ENCODE measurements around the gene ZNF226.

DNA sequence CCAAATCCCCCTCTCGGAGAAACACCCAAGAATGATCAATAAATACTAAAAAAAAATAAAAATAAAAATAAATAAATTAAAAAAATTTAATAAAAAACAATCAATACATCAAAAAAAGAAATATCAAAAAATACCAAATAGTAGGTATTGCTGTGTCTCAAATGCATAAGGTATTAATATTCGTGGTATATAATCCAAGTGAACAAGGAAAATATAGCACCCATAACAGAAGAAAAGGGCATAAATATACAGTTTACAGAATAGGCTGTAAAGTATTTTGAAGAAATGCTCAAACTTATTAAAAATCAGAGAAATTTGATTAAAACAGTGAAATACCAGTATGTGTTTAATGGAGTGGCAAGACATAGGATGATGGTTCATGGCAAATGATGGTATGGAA is 39.9 kb downstream of the ZNF226 start:
- TF ChIP-seq OSR1 (CRISPR knock-in tag; IDR thresholded peaks at IDR 0.05) (no peak), RARB (CRISPR knock-in tag; IDR thresholded peaks at IDR 0.05) (no peak), PPARA (CRISPR knock-in tag; IDR thresholded peaks at IDR 0.05; ENCODE audit: borderline replicate concordance) (no peak), PATZ1 (CRISPR knock-in tag; IDR thresholded peaks at IDR 0.05; ENCODE audit: borderline replicate concordance) (no peak), ZC3H10 (CRISPR knock-in tag; IDR thresholded peaks at IDR 0.05) (no peak), ISL1 (CRISPR knock-in tag; IDR thresholded peaks at IDR 0.05) (no peak), GLIS3 (CRISPR knock-in tag; IDR thresholded peaks at IDR 0.05) (no peak), TCF4 (CRISPR knock-in tag; IDR thresholded peaks at IDR 0.05; ENCODE audit: borderline replicate concordance) (no peak), ARNTL (CRISPR knock-in tag; IDR thresholded peaks at IDR 0.05; ENCODE audit: borderline replicate concordance, low read depth) (no peak), ZFP3 (CRISPR knock-in tag; IDR thresholded peaks at IDR 0.05) (no peak), ZNF70 (CRISPR knock-in tag; IDR thresholded peaks at IDR 0.05) (no peak)
- TF ChIP-seq, protein P1, sequence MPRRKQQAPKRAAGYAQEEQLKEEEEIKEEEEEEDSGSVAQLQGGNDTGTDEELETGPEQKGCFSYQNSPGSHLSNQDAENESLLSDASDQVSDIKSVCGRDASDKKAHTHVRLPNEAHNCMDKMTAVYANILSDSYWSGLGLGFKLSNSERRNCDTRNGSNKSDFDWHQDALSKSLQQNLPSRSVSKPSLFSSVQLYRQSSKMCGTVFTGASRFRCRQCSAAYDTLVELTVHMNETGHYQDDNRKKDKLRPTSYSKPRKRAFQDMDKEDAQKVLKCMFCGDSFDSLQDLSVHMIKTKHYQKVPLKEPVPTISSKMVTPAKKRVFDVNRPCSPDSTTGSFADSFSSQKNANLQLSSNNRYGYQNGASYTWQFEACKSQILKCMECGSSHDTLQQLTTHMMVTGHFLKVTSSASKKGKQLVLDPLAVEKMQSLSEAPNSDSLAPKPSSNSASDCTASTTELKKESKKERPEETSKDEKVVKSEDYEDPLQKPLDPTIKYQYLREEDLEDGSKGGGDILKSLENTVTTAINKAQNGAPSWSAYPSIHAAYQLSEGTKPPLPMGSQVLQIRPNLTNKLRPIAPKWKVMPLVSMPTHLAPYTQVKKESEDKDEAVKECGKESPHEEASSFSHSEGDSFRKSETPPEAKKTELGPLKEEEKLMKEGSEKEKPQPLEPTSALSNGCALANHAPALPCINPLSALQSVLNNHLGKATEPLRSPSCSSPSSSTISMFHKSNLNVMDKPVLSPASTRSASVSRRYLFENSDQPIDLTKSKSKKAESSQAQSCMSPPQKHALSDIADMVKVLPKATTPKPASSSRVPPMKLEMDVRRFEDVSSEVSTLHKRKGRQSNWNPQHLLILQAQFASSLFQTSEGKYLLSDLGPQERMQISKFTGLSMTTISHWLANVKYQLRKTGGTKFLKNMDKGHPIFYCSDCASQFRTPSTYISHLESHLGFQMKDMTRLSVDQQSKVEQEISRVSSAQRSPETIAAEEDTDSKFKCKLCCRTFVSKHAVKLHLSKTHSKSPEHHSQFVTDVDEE (CRISPR knock-in tag; IDR thresholded peaks at IDR 0.05), result no peak
